RWPE2 (cell line): ENCODE results near the gene SYK.
"Not testable (repeated sequence)": the region's sequence is repeated elsewhere in the genome, so short reads cannot be mapped to it uniquely, and the experiment has no call there.

ENCODE experiments used
- ATAC-seq: fragments of 200-7000 bp; cut with Tn5 transposase; 3 replicates; pipeline ENCODE4 v1.9.1; 2021; ENCODE audit warnings: low read depth
- DNase-seq: peaks from one replicate; pipeline ENCODE4 v3.0.0-alpha.2; 2020; ENCODE audit warnings: low spot score
- H3K27ac ChIP-seq: fragments of 450-650 bp; 2 replicates; pipeline ENCODE4 v1.5.1; 2017; ENCODE audit warnings: mild to moderate bottlenecking; ENCODE audit not compliant: poor library complexity, severe bottlenecking
- H3K27me3 ChIP-seq: fragments of 250-450 bp; sonication (Bioruptor Pico); 2 replicates; pipeline ENCODE4 v1.5.1; 2021; ENCODE audit warnings: mild to moderate bottlenecking, moderate library complexity; ENCODE audit not compliant: insufficient read depth, poor library complexity, severe bottlenecking
- H3K36me3 ChIP-seq: fragments of 250-450 bp; sonication (Bioruptor Pico); 2 replicates; pipeline ENCODE4 v1.5.1; 2020; ENCODE audit warnings: low read depth, mild to moderate bottlenecking, moderate library complexity
- H3K4me1 ChIP-seq: fragments of 250-450 bp; sonication (Bioruptor Pico); 2 replicates; pipeline ENCODE4 v1.5.1; 2021; ENCODE audit warnings: mild to moderate bottlenecking, moderate library complexity; ENCODE audit not compliant: insufficient read depth, poor library complexity, severe bottlenecking
- H3K4me3 ChIP-seq: fragments of 250-450 bp; sonication (Bioruptor Pico); 2 replicates; pipeline ENCODE4 v1.5.1; 2021; ENCODE audit warnings: mild to moderate bottlenecking, moderate library complexity; ENCODE audit not compliant: severe bottlenecking
- H3K9me3 ChIP-seq: fragments of 250-450 bp; sonication (Bioruptor Pico); 2 replicates; pipeline ENCODE4 v1.5.1; 2021; ENCODE audit warnings: mild to moderate bottlenecking, moderate library complexity; ENCODE audit not compliant: severe bottlenecking
- TF ChIP-seq, protein P1 (sequence below): fragments of 450-650 bp; IDR thresholded peaks from one replicate; pipeline ENCODE4 v1.5.1; 2017; ENCODE audit warnings: mild to moderate bottlenecking, moderate library complexity; ENCODE audit not compliant: poor library complexity, severe bottlenecking

SYK gene

DNA sequence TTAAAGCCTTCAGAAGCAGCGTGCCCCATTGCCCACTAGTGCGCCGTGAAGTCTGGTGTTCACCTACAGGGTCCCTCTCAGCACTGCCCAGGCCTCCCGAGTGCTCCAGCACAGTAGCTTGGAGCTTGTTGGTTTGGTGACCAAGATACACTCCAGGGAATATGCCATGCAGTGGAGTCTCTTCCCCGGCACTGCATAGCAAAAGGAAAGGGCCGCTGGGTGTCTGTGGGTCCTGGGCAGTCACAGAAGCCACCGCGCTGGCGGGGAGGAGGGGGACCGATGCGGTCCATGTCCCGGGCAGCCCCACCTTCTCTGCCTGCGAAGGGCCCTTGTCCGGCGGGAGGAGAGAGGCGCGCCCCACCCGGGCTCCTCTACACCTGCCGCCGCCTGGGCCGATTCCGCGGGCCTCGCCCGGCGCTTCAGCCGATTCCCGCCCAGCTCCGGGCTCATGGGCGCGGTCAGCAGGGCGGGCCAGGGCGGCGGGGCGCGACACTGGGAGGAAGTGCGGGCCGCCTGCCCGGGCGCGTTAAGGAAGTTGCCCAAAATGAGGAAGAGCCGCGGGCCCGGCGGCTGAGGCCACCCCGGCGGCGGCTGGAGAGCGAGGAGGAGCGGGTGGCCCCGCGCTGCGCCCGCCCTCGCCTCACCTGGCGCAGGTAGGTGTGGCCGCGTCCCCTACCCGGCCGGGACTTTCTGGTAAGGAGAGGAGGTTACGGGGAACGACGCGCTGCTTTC lies at the start of gene SYK:
Gene SYK (plus strand): TSS at position 579 of the 732 bp plus-strand sequence. CDS start 42,080 bp downstream, outside the sequence.
- no peaks in the 10 kb centered on the region for H3K9me3 ChIP-seq
- TF ChIP-seq, protein P1, sequence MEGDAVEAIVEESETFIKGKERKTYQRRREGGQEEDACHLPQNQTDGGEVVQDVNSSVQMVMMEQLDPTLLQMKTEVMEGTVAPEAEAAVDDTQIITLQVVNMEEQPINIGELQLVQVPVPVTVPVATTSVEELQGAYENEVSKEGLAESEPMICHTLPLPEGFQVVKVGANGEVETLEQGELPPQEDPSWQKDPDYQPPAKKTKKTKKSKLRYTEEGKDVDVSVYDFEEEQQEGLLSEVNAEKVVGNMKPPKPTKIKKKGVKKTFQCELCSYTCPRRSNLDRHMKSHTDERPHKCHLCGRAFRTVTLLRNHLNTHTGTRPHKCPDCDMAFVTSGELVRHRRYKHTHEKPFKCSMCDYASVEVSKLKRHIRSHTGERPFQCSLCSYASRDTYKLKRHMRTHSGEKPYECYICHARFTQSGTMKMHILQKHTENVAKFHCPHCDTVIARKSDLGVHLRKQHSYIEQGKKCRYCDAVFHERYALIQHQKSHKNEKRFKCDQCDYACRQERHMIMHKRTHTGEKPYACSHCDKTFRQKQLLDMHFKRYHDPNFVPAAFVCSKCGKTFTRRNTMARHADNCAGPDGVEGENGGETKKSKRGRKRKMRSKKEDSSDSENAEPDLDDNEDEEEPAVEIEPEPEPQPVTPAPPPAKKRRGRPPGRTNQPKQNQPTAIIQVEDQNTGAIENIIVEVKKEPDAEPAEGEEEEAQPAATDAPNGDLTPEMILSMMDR, result no peak
- peak; percentile 74 for ATAC-seq
- no peak for DNase-seq
- H3K27me3 ChIP-seq, result no peaks in the 10 kb centered on the region
- H3K36me3 ChIP-seq, result no peaks in the 10 kb centered on the region
- H3K4me3 ChIP-seq, result peak within 1 kb of the TSS; percentile 47
- no peak within 1 kb of the TSS for H3K27ac ChIP-seq
- H3K4me1 ChIP-seq, result peaks cover 14% of the 10 kb centered on the region

DNA sequence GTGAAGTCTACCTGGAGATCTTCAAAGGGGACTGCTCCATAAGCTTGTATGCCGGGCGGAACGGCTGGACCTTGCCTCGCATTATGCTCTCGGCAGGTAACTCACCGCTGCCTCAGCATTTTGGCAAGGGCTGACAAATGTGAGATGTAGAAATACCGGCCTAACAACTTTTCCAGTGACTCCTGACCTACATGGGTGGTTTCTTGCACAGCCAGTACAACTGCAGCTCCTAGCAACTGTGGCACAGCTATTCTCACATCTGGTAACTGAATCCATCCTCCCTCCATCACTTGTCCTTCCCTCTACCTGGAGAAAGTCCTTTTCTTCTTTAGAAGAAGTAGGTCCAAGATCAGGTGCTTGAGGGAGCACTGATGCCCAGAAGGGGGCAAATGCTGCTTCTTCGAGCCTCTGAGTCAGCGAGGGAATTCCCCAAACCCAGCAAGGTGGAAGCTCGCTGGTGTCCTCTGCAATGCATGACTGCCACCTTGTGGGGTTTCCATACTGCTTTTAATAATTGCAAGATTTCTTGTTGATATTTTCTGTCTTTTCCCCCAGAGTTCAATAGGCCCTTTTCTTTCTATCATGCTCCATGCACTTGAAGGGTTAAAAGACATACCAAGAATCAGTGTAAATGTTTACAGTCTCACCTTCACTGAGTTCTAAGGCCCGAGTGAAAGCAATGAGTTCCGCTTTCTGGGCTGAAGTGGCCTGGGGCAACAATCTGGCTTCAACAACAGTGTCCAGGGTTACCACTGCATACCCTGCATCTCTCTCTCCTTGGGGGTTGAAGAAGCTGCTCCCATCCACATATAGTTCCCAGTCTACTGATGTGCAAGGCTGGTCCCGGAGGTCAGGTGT lies 45.9 kb upstream of the SYK start:
- H3K4me1 ChIP-seq, H3K36me3 ChIP-seq, ATAC-seq, H3K27me3 ChIP-seq, H3K4me3 ChIP-seq, H3K9me3 ChIP-seq, H3K27ac ChIP-seq: not testable (repeated sequence)
- TF ChIP-seq, protein P1, result peak; percentile 78
- DNase-seq, result peak; percentile 64

GRCh38 chr9:90760577-90760976 lies 41.0 kb upstream of the SYK start:
- not testable (repeated sequence) for H3K36me3 ChIP-seq, DNase-seq, H3K27me3 ChIP-seq, H3K4me3 ChIP-seq, H3K27ac ChIP-seq, ATAC-seq, H3K4me1 ChIP-seq, H3K9me3 ChIP-seq

GRCh38 chr9:90766731-90767130 lies 34.9 kb upstream of the SYK start:
- Histone ChIP-seq H3K27ac (no peak overlapping the region), H3K4me1 (no peaks in the 10 kb centered on the region), H3K9me3 (peaks cover 9% of the 10 kb centered on the region), H3K27me3 (no peaks in the 10 kb centered on the region), H3K4me3 (no peak overlapping the region), H3K36me3 (no peaks in the 10 kb centered on the region)
- DNase-seq, result no peak
- TF ChIP-seq, protein P1, result no peak
- ATAC-seq, result no peak

GRCh38 chr9:90767523-90768100 lies 34.0 kb upstream of the SYK start:
- ATAC-seq (no peak), DNase-seq (no peak)
- Histone ChIP-seq H3K4me1 (no peaks in the 10 kb centered on the region), H3K9me3 (peaks cover 9% of the 10 kb centered on the region), H3K36me3 (no peaks in the 10 kb centered on the region), H3K4me3 (no peak overlapping the region), H3K27me3 (no peaks in the 10 kb centered on the region), H3K27ac (no peak overlapping the region)
- TF ChIP-seq, protein P1, result no peak
